ENCODE data around the gene ADGRG1.

The ADGRG1 gene

GRCh38 chr16:57639172-57639887 lies 10.9 kb downstream of the ADGRG1 start:
- H3K27ac ChIP-seq, result peak overlapping the region in 4 of 11 experiments; percentile 28 to 61 (median 40); a peak in 5 of 22 replicates
- H4K20me1 ChIP-seq, result no peaks in the 10 kb centered on the region; a peak in 1 of 22 replicates
- peak overlapping the region in 1 of 10 experiments; percentile 22; a peak in 2 of 20 replicates for H3K4me3 ChIP-seq
- H3K9ac ChIP-seq, result peak overlapping the region in 7 of 11 experiments; percentile 8 to 83 (median 22); a peak in 11 of 22 replicates
- H3K27me3 ChIP-seq, result no peaks in the 10 kb centered on the region
- peak overlapping the region; percentile 46 to 94 (median 81) for H3K4me2 ChIP-seq
- no peaks in the 10 kb centered on the region for H3K9me3 ChIP-seq (replicated peaks in 1 of 11)
- TF ChIP-seq Cebpa-rat (IDR thresholded peaks at IDR 0.05), result no peak
- 0 out of 22 replicates have a peak, but pooled peaks cover 0 to 2% (median 0%) of the 10 kb centered on the region in 11 experiments for H3K36me3 ChIP-seq
- H3K4me1 ChIP-seq, result peaks cover 89 to 100% (median 99%) of the 10 kb centered on the region in 10 experiments

GRCh38 chr16:57640185-57640584 lies 11.8 kb downstream of the ADGRG1 start:
- no peaks in the 10 kb centered on the region for H4K20me1 ChIP-seq
- no peak overlapping the region; a peak in 2 of 20 replicates for H3K4me3 ChIP-seq
- H3K4me1 ChIP-seq, result peaks cover 89 to 100% (median 99%) of the 10 kb centered on the region in 10 experiments
- no peaks in the 10 kb centered on the region for H3K27me3 ChIP-seq
- TF ChIP-seq Cebpa-rat (IDR thresholded peaks at IDR 0.05), result no peak
- H3K9me3 ChIP-seq (replicated peaks in 1 of 11), result no peaks in the 10 kb centered on the region
- H3K9ac ChIP-seq, result peak overlapping the region in 4 of 11 experiments; percentile 2 to 83 (median 33); a peak in 4 of 22 replicates
- peak overlapping the region in 3 of 11 experiments; percentile 5 to 95 (median 44); a peak in 3 of 22 replicates for H3K27ac ChIP-seq
- H3K4me2 ChIP-seq, result peak overlapping the region; percentile 46 to 94 (median 81)
- H3K36me3 ChIP-seq, result 0 out of 22 replicates have a peak, but pooled peaks cover 0 to 5% (median 0%) of the 10 kb centered on the region in 11 experiments

GRCh38 chr16:57640612-57641011 lies 12.2 kb downstream of the ADGRG1 start:
- H3K4me2 ChIP-seq, result peak overlapping the region; percentile 46 to 94 (median 81)
- no peaks in the 10 kb centered on the region for H4K20me1 ChIP-seq
- H3K4me1 ChIP-seq, result peaks cover 89 to 100% (median 99%) of the 10 kb centered on the region in 10 experiments
- no peaks in the 10 kb centered on the region for H3K27me3 ChIP-seq
- 0 out of 22 replicates have a peak, but pooled peaks cover 0 to 5% (median 0%) of the 10 kb centered on the region in 11 experiments for H3K36me3 ChIP-seq
- H3K27ac ChIP-seq, result peak overlapping the region in 7 of 11 experiments; percentile 5 to 95 (median 39); a peak in 9 of 22 replicates
- H3K4me3 ChIP-seq, result no peak overlapping the region
- no peaks in the 10 kb centered on the region for H3K9me3 ChIP-seq (replicated peaks in 1 of 11)
- H3K9ac ChIP-seq, result peak overlapping the region in 5 of 11 experiments; percentile 2 to 83 (median 23); a peak in 5 of 22 replicates
- TF ChIP-seq Cebpa-rat (IDR thresholded peaks at IDR 0.05), result no peak

- Histone ChIP-seq H3K4me3 (no peak overlapping the region), H3K4me2 (peak overlapping the region; percentile 60 to 94 (median 81)), H3K4me1 (peaks cover 90 to 100% (median 99%) of the 10 kb centered on the region in 10 experiments), H3K36me3 (0 out of 22 replicates have a peak, but pooled peaks cover 0 to 5% (median 0%) of the 10 kb centered on the region in 11 experiments), H3K9ac (peak overlapping the region in 7 of 11 experiments; percentile 43 to 83 (median 77); a peak in 12 of 22 replicates), H3K27me3 (no peaks in the 10 kb centered on the region), H4K20me1 (no peaks in the 10 kb centered on the region), H3K9me3 (replicated peaks in 1 of 11) (no peaks in the 10 kb centered on the region), H3K27ac (peak overlapping the region in 9 of 11 experiments; percentile 35 to 95 (median 77); a peak in 18 of 22 replicates)
- peak in 1 of 11 experiments; percentile 27; a peak in 1 of 22 replicates for TF ChIP-seq Cebpa-rat (IDR thresholded peaks at IDR 0.05)
These were observed 14.0 kb downstream of the ADGRG1 start for GRCh38 chr16:57642160-57643135.

GRCh38 chr16:57643147-57643874 lies 14.9 kb downstream of the ADGRG1 start:
- Histone ChIP-seq H3K9ac (peak overlapping the region in 8 of 11 experiments; percentile 35 to 83 (median 69); a peak in 16 of 22 replicates), H3K27ac (peak overlapping the region in 10 of 11 experiments; percentile 7 to 95 (median 76); a peak in 18 of 22 replicates), H3K4me3 (no peak overlapping the region), H3K27me3 (no peaks in the 10 kb centered on the region), H3K4me1 (peaks cover 90 to 100% (median 99%) of the 10 kb centered on the region in 10 experiments), H3K9me3 (replicated peaks in 1 of 11) (no peaks in the 10 kb centered on the region), H3K4me2 (peak overlapping the region; percentile 60 to 94 (median 81)), H4K20me1 (no peaks in the 10 kb centered on the region), H3K36me3 (0 out of 22 replicates have a peak, but pooled peaks cover 0 to 5% (median 0%) of the 10 kb centered on the region in 11 experiments)
- TF ChIP-seq Cebpa-rat (IDR thresholded peaks at IDR 0.05), result no peak

- H3K27me3 ChIP-seq, result no peaks in the 10 kb centered on the region
- H3K9ac ChIP-seq, result peak overlapping the region in 4 of 11 experiments; percentile 77 to 83 (median 80); a peak in 6 of 22 replicates
- peaks cover 93 to 100% (median 99%) of the 10 kb centered on the region in 10 experiments for H3K4me1 ChIP-seq
- no peak for TF ChIP-seq Cebpa-rat (IDR thresholded peaks at IDR 0.05)
- 0 out of 20 replicates have a peak overlapping the region, but pooled peaks of 1 of the 10 experiments have one; percentile 20 for H3K4me3 ChIP-seq
- H3K4me2 ChIP-seq, result peak overlapping the region; percentile 60 to 94 (median 81)
- peak overlapping the region in 7 of 11 experiments; percentile 71 to 95 (median 91); a peak in 13 of 22 replicates for H3K27ac ChIP-seq
- no peaks in the 10 kb centered on the region for H4K20me1 ChIP-seq
- no peaks in the 10 kb centered on the region for H3K9me3 ChIP-seq (replicated peaks in 1 of 11)
- 0 out of 22 replicates have a peak, but pooled peaks cover 0 to 5% (median 0%) of the 10 kb centered on the region in 11 experiments for H3K36me3 ChIP-seq
These were observed 15.5 kb downstream of the ADGRG1 start for GRCh38 chr16:57643910-57644309.

- peak overlapping the region; percentile 60 to 94 (median 81) for H3K4me2 ChIP-seq
- no peaks in the 10 kb centered on the region for H3K9me3 ChIP-seq (replicated peaks in 1 of 11)
- no peak overlapping the region for H3K9ac ChIP-seq
- H3K4me1 ChIP-seq, result peaks cover 90 to 100% (median 97%) of the 10 kb centered on the region in 10 experiments
- H3K27me3 ChIP-seq, result no peaks in the 10 kb centered on the region
- peak overlapping the region in 6 of 11 experiments; percentile 79 to 91 (median 84); a peak in 12 of 22 replicates for H3K27ac ChIP-seq
- H3K4me3 ChIP-seq, result 0 out of 20 replicates have a peak overlapping the region, but pooled peaks of 1 of the 10 experiments have one; percentile 20
- no peaks in the 10 kb centered on the region for H4K20me1 ChIP-seq
- 0 out of 22 replicates have a peak, but pooled peaks cover 0 to 5% (median 0%) of the 10 kb centered on the region in 11 experiments for H3K36me3 ChIP-seq
- TF ChIP-seq Cebpa-rat (IDR thresholded peaks at IDR 0.05), result no peak
These were observed 16.1 kb downstream of the ADGRG1 start for GRCh38 chr16:57644383-57645014.
